Measurements from ENCODE around the gene SYNGR4.
A peak's percentile ranks its signal among the peaks of the same experiment; 100 is the strongest.

SYNGR4 gene

DNA sequence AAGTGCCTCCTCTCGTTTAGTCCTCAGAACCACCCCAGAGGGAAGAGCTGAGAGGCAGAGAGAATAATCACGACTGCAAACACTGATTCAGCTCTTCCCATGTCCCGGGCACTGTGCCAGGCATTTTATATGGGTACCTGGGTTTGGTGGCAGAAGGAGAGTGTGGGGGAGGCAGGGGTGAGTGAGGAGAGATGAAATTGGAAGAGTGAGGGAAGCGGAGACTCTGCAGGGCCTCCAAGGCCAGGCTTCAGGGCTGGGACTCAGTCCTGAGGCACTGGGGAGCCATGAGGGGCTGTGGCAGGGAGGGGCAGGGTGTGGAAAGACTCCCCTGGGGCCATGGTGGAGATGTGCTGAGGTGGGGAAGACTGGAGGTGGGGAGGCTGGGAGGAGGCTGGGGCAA is 8.7 kb downstream of the SYNGR4 start:
- no peaks in the 10 kb centered on the region for H3K27me3 ChIP-seq (ENCODE audit: insufficient read depth, low read depth, severe bottlenecking)
- H3K36me3 ChIP-seq: no peaks in the 10 kb centered on the region
- TF ChIP-seq, protein P1, sequence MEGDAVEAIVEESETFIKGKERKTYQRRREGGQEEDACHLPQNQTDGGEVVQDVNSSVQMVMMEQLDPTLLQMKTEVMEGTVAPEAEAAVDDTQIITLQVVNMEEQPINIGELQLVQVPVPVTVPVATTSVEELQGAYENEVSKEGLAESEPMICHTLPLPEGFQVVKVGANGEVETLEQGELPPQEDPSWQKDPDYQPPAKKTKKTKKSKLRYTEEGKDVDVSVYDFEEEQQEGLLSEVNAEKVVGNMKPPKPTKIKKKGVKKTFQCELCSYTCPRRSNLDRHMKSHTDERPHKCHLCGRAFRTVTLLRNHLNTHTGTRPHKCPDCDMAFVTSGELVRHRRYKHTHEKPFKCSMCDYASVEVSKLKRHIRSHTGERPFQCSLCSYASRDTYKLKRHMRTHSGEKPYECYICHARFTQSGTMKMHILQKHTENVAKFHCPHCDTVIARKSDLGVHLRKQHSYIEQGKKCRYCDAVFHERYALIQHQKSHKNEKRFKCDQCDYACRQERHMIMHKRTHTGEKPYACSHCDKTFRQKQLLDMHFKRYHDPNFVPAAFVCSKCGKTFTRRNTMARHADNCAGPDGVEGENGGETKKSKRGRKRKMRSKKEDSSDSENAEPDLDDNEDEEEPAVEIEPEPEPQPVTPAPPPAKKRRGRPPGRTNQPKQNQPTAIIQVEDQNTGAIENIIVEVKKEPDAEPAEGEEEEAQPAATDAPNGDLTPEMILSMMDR (IDR thresholded peaks at IDR 0.05; ENCODE audit: low read depth, low read length): no peak
- peak overlapping the region; percentile 41 for H3K27ac ChIP-seq
- no peak for DNase-seq
- H3K4me3 ChIP-seq (ENCODE audit: low read depth, low read length): no peak overlapping the region
- no peaks in the 10 kb centered on the region for H3K9me3 ChIP-seq (ENCODE audit: severe bottlenecking)

DNA sequence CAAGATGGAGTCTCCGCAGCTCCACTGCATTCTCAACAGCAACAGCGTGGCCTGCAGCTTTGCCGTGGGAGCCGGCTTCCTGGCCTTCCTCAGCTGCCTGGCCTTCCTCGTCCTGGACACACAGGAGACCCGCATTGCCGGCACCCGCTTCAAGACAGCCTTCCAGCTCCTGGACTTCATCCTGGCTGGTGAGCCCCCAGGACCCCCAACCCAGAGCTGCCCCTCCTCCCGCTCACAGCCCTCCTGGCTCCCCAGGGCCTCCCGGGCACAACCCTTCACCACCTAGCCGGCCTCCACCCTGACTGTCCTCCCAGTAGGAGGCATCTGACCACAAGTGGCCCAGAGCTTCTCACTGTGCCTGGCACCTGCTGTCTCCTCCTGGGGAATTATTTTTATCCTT is 9.4 kb downstream of the SYNGR4 start:
- TF ChIP-seq, protein P1 (IDR thresholded peaks at IDR 0.05; ENCODE audit: low read depth, low read length): no peak
- Histone ChIP-seq H3K27ac (peak overlapping the region; percentile 41; the same call in 1 of the 2 replicates), H3K4me3 (ENCODE audit: low read depth, low read length) (no peak overlapping the region), H3K9me3 (ENCODE audit: severe bottlenecking) (no peaks in the 10 kb centered on the region), H3K36me3 (no peaks in the 10 kb centered on the region; the same call in 1 of the 2 replicates), H3K27me3 (ENCODE audit: insufficient read depth, low read depth, severe bottlenecking) (no peaks in the 10 kb centered on the region)
- DNase-seq: no peak

DNA sequence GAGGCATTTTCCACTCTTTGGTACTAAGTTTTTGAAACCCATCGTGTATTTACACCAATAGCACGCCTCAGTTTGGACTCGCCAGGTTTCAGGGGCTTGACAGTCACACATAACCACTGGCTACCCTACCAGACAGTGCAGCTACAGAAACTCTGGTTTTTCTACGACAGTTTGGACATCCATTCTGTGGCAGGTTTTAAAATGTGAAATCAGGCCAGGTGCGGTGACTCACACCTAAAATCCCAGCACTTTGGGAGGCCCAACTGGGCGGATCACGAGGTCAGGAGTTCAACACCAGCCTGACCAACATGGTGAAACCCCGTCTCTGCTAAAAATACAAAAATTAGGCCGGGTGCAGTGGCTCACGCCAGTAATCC is 14.0 kb downstream of the SYNGR4 start:
- TF ChIP-seq, protein P1 (IDR thresholded peaks at IDR 0.05; ENCODE audit: low read depth, low read length): no peak
- H3K36me3 ChIP-seq: peaks cover 19% of the 10 kb centered on the region
- H3K27me3 ChIP-seq (ENCODE audit: insufficient read depth, low read depth, severe bottlenecking): no peaks in the 10 kb centered on the region
- H3K4me3 ChIP-seq (ENCODE audit: low read depth, low read length): no peak overlapping the region
- DNase-seq: no peak
- H3K27ac ChIP-seq: no peak overlapping the region
- H3K9me3 ChIP-seq (ENCODE audit: severe bottlenecking): no peaks in the 10 kb centered on the region

DNA sequence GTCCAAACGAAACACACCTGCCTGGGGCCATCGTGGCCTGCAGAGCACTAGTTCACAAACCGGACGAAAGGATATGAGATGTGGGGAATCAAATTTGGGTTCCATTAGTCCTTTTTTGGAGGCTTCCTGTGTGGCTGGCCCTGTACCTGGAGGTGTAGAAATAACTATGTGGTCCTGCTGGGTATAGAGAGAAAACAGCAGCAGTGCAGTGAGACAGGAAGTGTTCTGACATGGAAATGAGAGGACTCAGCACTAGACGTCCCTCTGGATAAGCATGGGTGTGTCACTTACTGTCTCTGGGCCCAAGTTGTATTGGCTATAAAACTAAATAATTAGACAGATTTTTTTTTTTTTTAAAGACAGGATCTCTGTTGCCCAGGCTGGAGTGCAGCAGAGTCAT is 14.9 kb downstream of the SYNGR4 start:
- peaks cover 28% of the 10 kb centered on the region for H3K36me3 ChIP-seq
- H3K27ac ChIP-seq: no peak overlapping the region
- H3K9me3 ChIP-seq (ENCODE audit: severe bottlenecking): no peaks in the 10 kb centered on the region
- DNase-seq: no peak
- no peak overlapping the region for H3K4me3 ChIP-seq (ENCODE audit: low read depth, low read length)
- TF ChIP-seq, protein P1 (IDR thresholded peaks at IDR 0.05; ENCODE audit: low read depth, low read length): no peak
- H3K27me3 ChIP-seq (ENCODE audit: insufficient read depth, low read depth, severe bottlenecking): no peaks in the 10 kb centered on the region

DNA sequence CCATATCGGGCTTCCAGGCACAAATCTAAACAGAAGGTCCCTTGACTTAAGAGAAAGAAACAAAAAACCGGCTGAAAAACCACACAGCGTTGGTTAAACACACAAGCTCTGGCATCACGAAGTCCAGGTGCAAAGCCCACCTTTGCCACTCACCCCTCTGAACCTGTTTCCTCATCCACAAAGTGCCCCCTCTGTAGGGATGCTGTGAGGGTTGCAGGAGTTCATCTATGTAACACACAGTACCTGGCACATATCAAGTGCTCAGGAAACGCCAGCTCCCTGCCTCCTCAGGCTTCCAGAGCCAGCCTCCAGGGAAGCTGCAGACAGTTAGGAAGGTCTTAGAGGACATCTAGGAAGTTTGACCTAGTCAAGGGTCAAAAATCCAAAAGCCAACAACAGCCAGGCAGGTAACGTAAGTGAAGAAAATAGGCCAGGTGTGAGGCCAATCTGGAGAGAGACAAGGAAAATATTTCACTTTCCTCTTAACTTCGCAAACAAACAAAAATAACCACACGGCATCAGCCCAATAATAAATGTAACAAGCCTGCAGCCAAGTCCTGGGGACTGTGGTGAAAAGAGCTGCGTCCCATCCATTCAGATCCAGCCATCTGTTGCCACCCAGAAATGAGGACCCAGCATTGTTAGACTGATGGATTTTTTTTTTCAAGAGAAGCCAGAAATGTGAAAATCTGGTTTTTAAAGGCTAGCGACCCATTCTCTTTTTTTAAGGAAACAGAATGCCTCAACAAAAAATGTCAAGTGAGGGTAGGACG is 17.2 kb downstream of the SYNGR4 start:
- no peak for DNase-seq
- no peaks in the 10 kb centered on the region for H3K9me3 ChIP-seq (ENCODE audit: severe bottlenecking)
- TF ChIP-seq, protein P1 (IDR thresholded peaks at IDR 0.05; ENCODE audit: low read depth, low read length): no peak
- H3K27ac ChIP-seq: no peak overlapping the region
- peaks cover 47% of the 10 kb centered on the region for H3K36me3 ChIP-seq
- no peaks in the 10 kb centered on the region for H3K27me3 ChIP-seq (ENCODE audit: insufficient read depth, low read depth, severe bottlenecking)
- H3K4me3 ChIP-seq (ENCODE audit: low read depth, low read length): no peak overlapping the region

DNA sequence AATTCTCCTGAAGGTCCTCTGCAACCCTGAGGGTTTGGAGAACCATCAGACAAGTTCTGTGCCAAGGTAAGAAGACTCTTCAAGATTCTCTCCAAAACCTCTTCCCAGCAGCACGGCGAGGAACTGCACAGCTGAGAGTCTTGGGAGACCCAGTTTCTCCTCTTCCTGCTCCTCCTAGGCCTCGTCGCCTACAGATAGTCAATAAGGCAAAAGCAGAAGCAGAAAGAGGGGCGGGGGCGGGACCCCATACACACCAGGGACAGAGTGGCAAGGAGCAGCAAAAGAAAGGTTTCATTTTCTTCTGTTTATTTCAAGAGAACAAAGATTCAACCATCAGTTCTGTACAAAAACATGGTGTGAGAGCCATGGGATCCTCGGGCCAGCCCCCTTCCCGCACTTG is 18.1 kb downstream of the SYNGR4 start:
- TF ChIP-seq, protein P1 (IDR thresholded peaks at IDR 0.05; ENCODE audit: low read depth, low read length): no peak
- Histone ChIP-seq H3K4me3 (ENCODE audit: low read depth, low read length) (no peak overlapping the region), H3K9me3 (ENCODE audit: severe bottlenecking) (no peaks in the 10 kb centered on the region), H3K36me3 (peaks cover 55% of the 10 kb centered on the region), H3K27me3 (ENCODE audit: insufficient read depth, low read depth, severe bottlenecking) (no peaks in the 10 kb centered on the region), H3K27ac (no peak overlapping the region)
- DNase-seq: no peak

Measured in WERI-Rb-1 (cell line).